ENCODE measurements around the gene CEP164.

Gene CEP164

GRCh38 chr11:117435326-117435725 is 107.7 kb downstream of the CEP164 start:
- TF ChIP-seq TAF1 (IDR thresholded peaks at IDR 0.05; ENCODE audit: borderline replicate concordance, insufficient read depth, low read length) (no peak), POLR2AphosphoS5 (IDR thresholded peaks at IDR 0.05; ENCODE audit: low read depth, low read length) (no peak), SIN3A (IDR thresholded peaks at IDR 0.05; ENCODE audit: borderline replicate concordance, insufficient read depth, low read length) (no peak), FOXP2 (optimal IDR thresholded peaks at IDR 0.05; ENCODE audit: borderline replicate concordance, extremely low read depth, extremely low read length, insufficient read depth) (no peak)
- TF ChIP-seq, protein P1, sequence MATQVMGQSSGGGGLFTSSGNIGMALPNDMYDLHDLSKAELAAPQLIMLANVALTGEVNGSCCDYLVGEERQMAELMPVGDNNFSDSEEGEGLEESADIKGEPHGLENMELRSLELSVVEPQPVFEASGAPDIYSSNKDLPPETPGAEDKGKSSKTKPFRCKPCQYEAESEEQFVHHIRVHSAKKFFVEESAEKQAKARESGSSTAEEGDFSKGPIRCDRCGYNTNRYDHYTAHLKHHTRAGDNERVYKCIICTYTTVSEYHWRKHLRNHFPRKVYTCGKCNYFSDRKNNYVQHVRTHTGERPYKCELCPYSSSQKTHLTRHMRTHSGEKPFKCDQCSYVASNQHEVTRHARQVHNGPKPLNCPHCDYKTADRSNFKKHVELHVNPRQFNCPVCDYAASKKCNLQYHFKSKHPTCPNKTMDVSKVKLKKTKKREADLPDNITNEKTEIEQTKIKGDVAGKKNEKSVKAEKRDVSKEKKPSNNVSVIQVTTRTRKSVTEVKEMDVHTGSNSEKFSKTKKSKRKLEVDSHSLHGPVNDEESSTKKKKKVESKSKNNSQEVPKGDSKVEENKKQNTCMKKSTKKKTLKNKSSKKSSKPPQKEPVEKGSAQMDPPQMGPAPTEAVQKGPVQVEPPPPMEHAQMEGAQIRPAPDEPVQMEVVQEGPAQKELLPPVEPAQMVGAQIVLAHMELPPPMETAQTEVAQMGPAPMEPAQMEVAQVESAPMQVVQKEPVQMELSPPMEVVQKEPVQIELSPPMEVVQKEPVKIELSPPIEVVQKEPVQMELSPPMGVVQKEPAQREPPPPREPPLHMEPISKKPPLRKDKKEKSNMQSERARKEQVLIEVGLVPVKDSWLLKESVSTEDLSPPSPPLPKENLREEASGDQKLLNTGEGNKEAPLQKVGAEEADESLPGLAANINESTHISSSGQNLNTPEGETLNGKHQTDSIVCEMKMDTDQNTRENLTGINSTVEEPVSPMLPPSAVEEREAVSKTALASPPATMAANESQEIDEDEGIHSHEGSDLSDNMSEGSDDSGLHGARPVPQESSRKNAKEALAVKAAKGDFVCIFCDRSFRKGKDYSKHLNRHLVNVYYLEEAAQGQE (IDR thresholded peaks at IDR 0.05; ENCODE audit: insufficient read depth in 1 of 2, low read depth in 2 of 2, low read length in 2 of 2), result no peak

DNA sequence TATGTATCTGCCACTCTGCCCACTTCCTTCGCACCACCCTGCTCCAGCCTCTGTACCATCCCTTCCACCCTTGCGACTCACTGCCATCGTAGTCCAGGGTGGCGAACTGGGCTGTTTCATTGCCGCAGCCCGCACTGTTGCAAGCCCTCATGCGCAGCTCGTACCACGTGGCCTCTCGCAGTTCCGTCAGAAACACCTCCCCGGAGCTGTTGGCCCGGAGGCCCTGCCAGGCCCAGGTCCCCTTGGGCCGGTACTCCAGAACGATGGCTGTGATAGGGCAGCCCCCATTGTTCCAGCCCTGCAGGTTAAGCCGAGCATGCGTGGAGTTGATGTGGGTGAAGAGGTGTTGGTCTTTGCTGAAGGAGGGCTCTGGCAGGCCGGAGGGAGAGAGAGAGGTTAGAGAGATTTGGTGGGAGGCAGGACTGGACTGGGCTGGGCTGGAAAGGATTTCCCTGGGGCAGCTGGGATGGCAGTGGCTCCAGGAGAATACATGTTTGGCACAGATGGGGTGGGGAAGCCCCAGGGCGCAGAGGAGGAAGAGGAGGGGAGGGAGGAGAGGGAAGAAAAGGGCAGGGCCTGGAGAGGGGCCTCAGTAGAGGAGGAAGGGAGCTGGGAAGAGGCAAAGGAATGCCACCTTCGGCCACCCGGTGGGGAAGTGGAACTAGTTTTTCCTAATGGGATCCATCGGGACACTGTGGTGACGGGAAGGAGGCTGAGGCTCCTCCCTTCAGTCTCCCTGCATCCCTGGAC is 109.6 kb downstream of the CEP164 start:
- TF ChIP-seq TAF1 (IDR thresholded peaks at IDR 0.05; ENCODE audit: borderline replicate concordance, insufficient read depth, low read length) (no peak), SIN3A (IDR thresholded peaks at IDR 0.05; ENCODE audit: borderline replicate concordance, insufficient read depth, low read length) (no peak), FOXP2 (optimal IDR thresholded peaks at IDR 0.05; ENCODE audit: borderline replicate concordance, extremely low read depth, extremely low read length, insufficient read depth) (no peak), POLR2AphosphoS5 (IDR thresholded peaks at IDR 0.05; ENCODE audit: low read depth, low read length) (no peak)
- TF ChIP-seq, protein P1 (IDR thresholded peaks at IDR 0.05; ENCODE audit: insufficient read depth in 1 of 2, low read depth in 2 of 2, low read length in 2 of 2), result no peak

GRCh38 chr11:117437791-117438130 is 110.1 kb downstream of the CEP164 start:
- no peak for TF ChIP-seq TAF1 (IDR thresholded peaks at IDR 0.05; ENCODE audit: borderline replicate concordance, insufficient read depth, low read length)

GRCh38 chr11:117438371-117439000 is 110.8 kb downstream of the CEP164 start:
- TF ChIP-seq SIN3A (IDR thresholded peaks at IDR 0.05; ENCODE audit: borderline replicate concordance, insufficient read depth, low read length) (no peak), TAF1 (IDR thresholded peaks at IDR 0.05; ENCODE audit: borderline replicate concordance, insufficient read depth, low read length) (no peak), POLR2AphosphoS5 (IDR thresholded peaks at IDR 0.05; ENCODE audit: low read depth, low read length) (no peak), FOXP2 (optimal IDR thresholded peaks at IDR 0.05; ENCODE audit: borderline replicate concordance, extremely low read depth, extremely low read length, insufficient read depth) (no peak)
- TF ChIP-seq, protein P1 (IDR thresholded peaks at IDR 0.05; ENCODE audit: insufficient read depth in 1 of 2, low read depth in 2 of 2, low read length in 2 of 2), result no peak

GRCh38 chr11:117439256-117439655 is 111.6 kb downstream of the CEP164 start:
- no peak for TF ChIP-seq POLR2AphosphoS5 (IDR thresholded peaks at IDR 0.05; ENCODE audit: low read depth, low read length)
- TF ChIP-seq FOXP2 (optimal IDR thresholded peaks at IDR 0.05; ENCODE audit: borderline replicate concordance, extremely low read depth, extremely low read length, insufficient read depth), result no peak

DNA sequence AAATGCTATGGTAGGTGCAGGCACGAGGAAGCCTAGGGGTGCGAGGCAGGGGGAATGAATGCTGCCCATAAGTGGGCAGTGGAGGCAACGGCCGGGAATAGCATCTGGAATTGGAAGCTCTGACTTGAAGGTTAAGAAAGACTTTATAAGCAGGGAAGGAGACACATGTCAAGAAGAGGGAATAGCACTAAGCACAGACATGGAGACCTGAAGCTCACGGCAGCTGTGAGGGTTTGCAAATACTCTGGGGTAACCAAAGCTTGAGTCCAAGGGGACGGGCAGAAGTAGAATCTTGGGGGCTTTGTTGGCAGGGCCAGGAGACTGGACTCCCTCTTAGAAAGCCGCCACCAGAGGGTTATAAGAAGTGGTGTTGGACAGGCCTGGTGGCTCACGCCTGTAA is 112.6 kb downstream of the CEP164 start:
- TF ChIP-seq, protein P1 (IDR thresholded peaks at IDR 0.05; ENCODE audit: insufficient read depth in 1 of 2, low read depth in 2 of 2, low read length in 2 of 2), result no peak
- TF ChIP-seq FOXP2 (optimal IDR thresholded peaks at IDR 0.05; ENCODE audit: borderline replicate concordance, extremely low read depth, extremely low read length, insufficient read depth) (no peak), TAF1 (IDR thresholded peaks at IDR 0.05; ENCODE audit: borderline replicate concordance, insufficient read depth, low read length) (no peak), SIN3A (IDR thresholded peaks at IDR 0.05; ENCODE audit: borderline replicate concordance, insufficient read depth, low read length) (no peak), POLR2AphosphoS5 (IDR thresholded peaks at IDR 0.05; ENCODE audit: low read depth, low read length) (no peak)
